Endothelial cell of umbilical vein (primary cell): ENCODE measurements around the gene HSD17B10. TPM values are rescaled to one million over a fixed set of nuclear protein-coding genes. Genes with fewer than 3 reads are reported as not detected.

Experiments used
- BruUV-seq: library from RNA; stranded (reverse); fragments of 400-500 nt; replicated peaks from 2 replicates; lab custom pipeline; 2021; lab: Mats Ljungman, UMichigan
- CTCF ChIA-PET: fragments of 300-600, 350-600 bp; sonication (Branson Sonifier 250); formaldehyde crosslinking; loops from one replicate; lab custom pipeline; 2021; ENCODE audit warnings: antibody characterized with exemption, inconsistent platforms; lab: Charles Lee
- POLR2A ChIA-PET: fragments of 300-600, 350-600 bp; sonication (Branson Sonifier 250); formaldehyde crosslinking; loops from one replicate; lab custom pipeline; 2021; ENCODE audit warnings: antibody characterized with exemption, inconsistent platforms; lab: Charles Lee
- DNase-seq: peaks from one replicate; pipeline ENCODE4 v3.0.0-alpha.2; 2011; ENCODE audit warnings: low read depth, low spot score
- FAIRE-seq: peaks from 2 replicates; lab custom pipeline; 2011; peaks lifted over from hg19 to GRCh38; lab: Jason Lieb, UNC
- H2AFZ ChIP-seq: 2 replicates; pipeline ENCODE4 v1.6.0; 2012; ENCODE audit warnings: low read depth, low read length, control low read depth, inconsistent platforms
- H3K27ac ChIP-seq: 2 replicates; pipeline ENCODE4 v1.5.1; 2011; ENCODE audit warnings: low read depth, mild to moderate bottlenecking, control low read depth, low read length, moderate library complexity; ENCODE audit not compliant: insufficient read depth
- H3K27me3 ChIP-seq, 2 experiments: 2 replicates each; pipeline versions ENCODE4 v1.6.0 to v1.6.1; 2011; ENCODE audit warnings: low read length in 2 of 2, mixed read lengths in 1 of 2; ENCODE audit not compliant: control insufficient read depth in 2 of 2, insufficient read depth in 2 of 2
- H3K36me3 ChIP-seq, 2 experiments: 2 replicates in 1 of 2; 3 replicates in 1 of 2; pipeline ENCODE4 v1.5.1; 2011; ENCODE audit warnings: low read length in 2 of 2, mild to moderate bottlenecking in 1 of 2, moderate library complexity in 1 of 2; ENCODE audit not compliant: control insufficient read depth in 2 of 2, insufficient read depth in 2 of 2; ENCODE audit errors: extremely low read depth in 1 of 2
- H3K4me1 ChIP-seq: 3 replicates; pipeline ENCODE4 v1.5.1; 2011; ENCODE audit warnings: mild to moderate bottlenecking, low read length; ENCODE audit not compliant: control insufficient read depth, insufficient read depth; ENCODE audit errors: extremely low read depth
- H3K4me2 ChIP-seq: 2 replicates; pipeline ENCODE4 v1.6.1; 2011; ENCODE audit warnings: low read length, control low read depth, mixed read lengths; ENCODE audit not compliant: insufficient read depth
- H3K4me3 ChIP-seq, 3 experiments: fragments of 200-600 bp in 1 of 3; sonication (generic), shearing (Covaris generic) in 1 of 3; replicated peaks in 1 of 3; 2 replicates each; pipeline ENCODE4 v1.5.1; 2011 to 2016; ENCODE audit warnings: control low read depth in 3 of 3, low read length in 3 of 3, mild to moderate bottlenecking in 2 of 3, inconsistent platforms in 1 of 3, low read depth in 1 of 3, moderate library complexity in 1 of 3; ENCODE audit not compliant: insufficient read depth in 1 of 3
- H3K79me2 ChIP-seq: 2 replicates; pipeline ENCODE4 v1.6.0; 2012; ENCODE audit warnings: low read length, inconsistent platforms; ENCODE audit not compliant: control insufficient read depth, insufficient read depth
- H3K9ac ChIP-seq: replicated peaks from 2 replicates; pipeline ENCODE3; 2011; ENCODE audit warnings: low read length, control low read depth; ENCODE audit not compliant: insufficient read depth; ENCODE audit errors: extremely low read depth
- H3K9me1 ChIP-seq: replicated peaks from 3 replicates; pipeline ENCODE4 v1.6.0; 2011; ENCODE audit warnings: mild to moderate bottlenecking, low read length; ENCODE audit not compliant: control insufficient read depth, insufficient read depth; ENCODE audit errors: extremely low read depth
- H3K9me3 ChIP-seq: replicated peaks from 2 replicates; pipeline ENCODE4 v1.5.1; 2012; ENCODE audit warnings: low read length, inconsistent platforms; ENCODE audit not compliant: control insufficient read depth, insufficient read depth
- H4K20me1 ChIP-seq: replicated peaks from 2 replicates; pipeline ENCODE3; 2011; ENCODE audit warnings: mild to moderate bottlenecking, low read length; ENCODE audit not compliant: control insufficient read depth, insufficient read depth; ENCODE audit errors: extremely low read depth
- CTCF ChIP-seq, 2 donors: IDR thresholded peaks; 1 replicate in 1 of 2; 2 replicates in 1 of 2; pipeline ENCODE4 v1.5.1; 2011; ENCODE audit warnings: low read length in 2 of 2, mild to moderate bottlenecking in 2 of 2, moderate library complexity in 2 of 2, control low read depth in 1 of 2, inconsistent platforms in 1 of 2, low read depth in 1 of 2; ENCODE audit not compliant: insufficient read depth in 1 of 2; ENCODE audit errors: extremely low read depth in 1 of 2
- EZH2 ChIP-seq: IDR thresholded peaks from 2 replicates; pipeline ENCODE4 v1.6.1; 2012; ENCODE audit warnings: borderline replicate concordance, low read depth, mild to moderate bottlenecking, moderate library complexity, low read length, inconsistent platforms; ENCODE audit not compliant: severe bottlenecking
- FOS ChIP-seq: IDR thresholded peaks from 2 replicates; pipeline ENCODE4 v1.6.1; 2011; ENCODE audit warnings: mild to moderate bottlenecking, low read length, moderate library complexity, borderline replicate concordance; ENCODE audit not compliant: insufficient read depth
- GATA2 ChIP-seq: IDR thresholded peaks from 2 replicates; pipeline ENCODE4 v1.7.0; 2011; ENCODE audit warnings: low read depth, mild to moderate bottlenecking, moderate library complexity, mixed read lengths, low read length; ENCODE audit not compliant: insufficient read length, insufficient read depth
- JUN ChIP-seq: IDR thresholded peaks from 2 replicates; pipeline ENCODE4 v1.6.1; 2011; ENCODE audit warnings: borderline replicate concordance, low read depth; ENCODE audit not compliant: insufficient read length, insufficient read depth
- MAX ChIP-seq: IDR thresholded peaks from 2 replicates; pipeline ENCODE4 v1.6.1; 2011; ENCODE audit not compliant: insufficient read depth, insufficient read length
- MYC ChIP-seq: IDR thresholded peaks from one replicate; pipeline ENCODE4 v1.6.1; 2011; ENCODE audit warnings: mild to moderate bottlenecking, low read depth, low read length
- POLR2A ChIP-seq: IDR thresholded peaks from 2 replicates; pipeline ENCODE4 v1.6.1; 2012; ENCODE audit warnings: low read depth, mild to moderate bottlenecking, control low read depth, low read length
- POLR2AphosphoS5 ChIP-seq: IDR thresholded peaks from 2 replicates; pipeline ENCODE4 v1.6.1; 2012; ENCODE audit warnings: low read depth, mild to moderate bottlenecking, control low read depth, low read length, moderate library complexity; ENCODE audit not compliant: insufficient read depth
- dilution Hi-C: fragments of 300-500 bp; cut with MboI; formaldehyde crosslinking; loops from one replicate; pipeline ENCODE4 v1.15.0; 2019; ENCODE audit warnings: low sequenced_read_pairs; ENCODE audit not compliant: extremely low pct_ligation_motif_present
- intact Hi-C: fragments of 100-400 bp; cut with micrococcal nuclease; formaldehyde crosslinking; loops from one replicate; pipeline ENCODE4 v1.10.0; 2022
- polyA plus RNA-seq, 4 experiments: library from polyadenylated mRNA; depleted of rRNA in 3 of 4; stranded (reverse) in 3 of 4; unstranded in 1 of 4; fragments of >200 nt; gene quantifications; 2 replicates each; pipeline versions ENCODE4 v1.2.1 to v1.2.3, GENCODE V29; 2011 to 2012; ENCODE audit warnings: missing spikeins in 1 of 4
- total RNA-seq: library from RNA; stranded (reverse); gene quantifications from 2 replicates; pipeline ENCODE4 v1.2.3, GENCODE V29; 2021

HSD17B10 gene
- total and polyA plus RNA-seq, 2 donors (not counting 3 experiments of a cell fraction or from before 2014, with no cell fraction given), result 82.3 to 171 TPM

- H3K9me1 ChIP-seq, result no peaks in the 10 kb centered on the region
- TF ChIP-seq MYC (no peak), EZH2 (no peak), GATA2 (no peak), FOS (no peak), POLR2A (peak; percentile 83), MAX (peak; percentile 4), JUN (no peak), CTCF (IDR thresholded peaks at IDR 0.05; ENCODE audit: extremely low read depth in 1 of 2, insufficient read depth in 1 of 2, low read depth in 1 of 2, low read length in 2 of 2) (no peak), POLR2AphosphoS5 (peak; percentile 52)
- ChIA-PET POLR2A (interaction anchor here (0.6 to 0.7 kb wide), 2 partner anchors 12 to 504 kb away, joined by 3 read pairs; partner anchors contain the start of gene HSD17B10), CTCF (interaction anchor here (0.7 to 3.9 kb wide), 7 partner anchors 14 to 140 kb away, joined by 3 to 16 read pairs (median 6); no protein-coding TSS in a partner anchor)
- DNase-seq, result peak; percentile 96
- peak within 1 kb of the TSS; percentile 88 for H3K27ac ChIP-seq
- dilution Hi-C loops (no loop called here), intact Hi-C loops (loop anchor here (1.0 to 10.0 kb wide), 4 partner anchors 12 to 327 kb away; partner anchors contain the start of genes HSD17B10 and KANTR)
- peak within 1 kb of the TSS; percentile 85 for H3K4me2 ChIP-seq
- peak; percentile 97 for FAIRE-seq
- no peaks in the 10 kb centered on the region for H3K9me3 ChIP-seq
- BruUV-seq, result TSS peak; percentile 60
- H3K4me1 ChIP-seq, result peaks cover 12% of the 10 kb centered on the region
- peak within 1 kb of the TSS; percentile 66 to 81 (median 80) for H3K4me3 ChIP-seq
- H3K27me3 ChIP-seq, result no peaks in the 10 kb centered on the region
- peak within 1 kb of the TSS; percentile 97 for H3K9ac ChIP-seq
- no peaks in the 10 kb centered on the region for H3K36me3 ChIP-seq
- H2AFZ ChIP-seq, result peak within 1 kb of the TSS; percentile 78
- no peaks in the 10 kb centered on the region for H4K20me1 ChIP-seq
- peaks cover 44% of the 10 kb centered on the region for H3K79me2 ChIP-seq
Measured at GRCh38 chrX:53422086-53422860, 11.9 kb downstream of the HSD17B10 start, which contains the start of gene SMC1A. SMC1A (minus strand) TSS chrX:53422654; CDS start chrX:53422600, 54 bp downstream.
